SK-N-MC (cell line): ENCODE measurements around the gene NCF1.
"Not testable (repeated sequence)": the region's sequence is repeated elsewhere in the genome, so short reads cannot be mapped to it uniquely, and the experiment has no call there.

Source experiments
- EZH2 ChIP-seq: fragments of 200-600 bp; sonication (generic); IDR thresholded peaks from one replicate; pipeline ENCODE4 v1.6.1; 2017; ENCODE audit warnings: antibody characterized with exemption
- POLR2AphosphoS5 ChIP-seq: IDR thresholded peaks from 2 replicates; pipeline ENCODE4 v1.6.1; 2012; ENCODE audit warnings: mild to moderate bottlenecking, low read depth, low read length, borderline replicate concordance

GRCh38 chr7:74797848-74798622, 24.2 kb downstream of the NCF1 start:
- not testable (repeated sequence) for TF ChIP-seq EZH2, POLR2AphosphoS5
